Sigmoid colon (tissue), 7 donors: ENCODE data around the gene UROD. TPM values are rescaled to one million over a fixed set of nuclear protein-coding genes. Genes with fewer than 3 reads are reported as not detected.
"Not testable (repeated sequence)": the region's sequence is repeated elsewhere in the genome, so short reads cannot be mapped to it uniquely, and the experiment has no call there.

Experiments
- DNase-seq: peaks from one replicate; pipeline ENCODE4 v3.0.0-alpha.2; 2019
- H3K27ac ChIP-seq, 4 donors: fragments of 200-600 bp; sonication (generic); one replicate each; pipeline ENCODE4 v1.5.1; 2016 to 2019; ENCODE audit warnings: mild to moderate bottlenecking in 1 of 4
- H3K27me3 ChIP-seq, 3 donors: fragments of 200-600 bp; sonication (generic); one replicate each; pipeline ENCODE4 v1.5.1; 2019; ENCODE audit warnings: mild to moderate bottlenecking in 1 of 3
- H3K36me3 ChIP-seq, 4 donors: fragments of 200-600 bp; sonication (generic); one replicate each; pipeline ENCODE4 v1.5.1; 2016 to 2019
- H3K4me1 ChIP-seq, 4 donors: fragments of 200-600 bp; sonication (generic); one replicate each; pipeline ENCODE4 v1.5.1; 2017 to 2019
- H3K4me3 ChIP-seq, 4 donors: fragments of 200-600 bp; sonication (generic); one replicate each; pipeline ENCODE4 v1.5.1; 2017 to 2019; ENCODE audit warnings: mild to moderate bottlenecking in 2 of 4, moderate library complexity in 1 of 4
- H3K9me3 ChIP-seq, 4 donors: fragments of 200-600 bp in 3 of 4; sonication (generic) in 3 of 4; one replicate each; pipeline versions ENCODE4 v1.5.1 to v1.6.1; 2013 to 2019
- EP300 ChIP-seq, 4 donors: sonication (generic); formaldehyde crosslinking; IDR thresholded peaks; one replicate each; pipeline ENCODE4 v1.6.1; 2017; ENCODE audit warnings: antibody characterized with exemption in 4 of 4
- POLR2A ChIP-seq, 2 donors: fragments of 450-650 bp; IDR thresholded peaks; one replicate each; pipeline ENCODE4 v1.6.1; 2016; ENCODE audit warnings: antibody characterized with exemption in 2 of 2, mild to moderate bottlenecking in 2 of 2, moderate library complexity in 2 of 2
- POLR2AphosphoS5 ChIP-seq, 4 donors: sonication (generic); formaldehyde crosslinking; IDR thresholded peaks; one replicate each; pipeline ENCODE4 v1.6.1; 2017; ENCODE audit warnings: antibody characterized with exemption in 4 of 4
- WGBS, 2 donors: extraction: QIAGEN DNeasy Blood & Tissue Kit; methylation state at CpG; one replicate each; pipeline ENCODE4 v1.1.7; 2013; 5-methylcytosine and 5-hydroxymethylcytosine counted together
- intact Hi-C: fragments of 100-400 bp; cut with DNase I; formaldehyde crosslinking; loops from one replicate; pipeline ENCODE4 v1.15.1; 2023
- polyA plus RNA-seq, 3 donors: library from polyadenylated mRNA; stranded (reverse); fragments of 200-250 nt; gene quantifications; one replicate each; pipeline ENCODE4 v1.2.3, GENCODE V29; 2013
- total RNA-seq, 4 donors: library from RNA; depleted of rRNA; stranded (reverse); fragments of >200 nt; gene quantifications; one replicate each; pipeline ENCODE4 v1.1.0, GENCODE V29; 2016
- TF ChIP-seq, protein P1 (sequence below), 4 experiments: fragments of 450-650 bp in 3 of 4; fragments of 200-600 bp in 1 of 4; IDR thresholded peaks; one replicate each; pipeline ENCODE4 v1.5.1; 2016 to 2019; ENCODE audit warnings: antibody characterized with exemption in 4 of 4, mild to moderate bottlenecking in 3 of 4, moderate library complexity in 2 of 4
- donor health status: healthy with polysubstance abuse.
- donor health status: Bipolar disorder and iron deficiency.
- donor health status: healthy.

Gene UROD
- total and polyA plus RNA-seq, 7 donors, result 58.5 to 99.2 (median 73.8) TPM

DNA sequence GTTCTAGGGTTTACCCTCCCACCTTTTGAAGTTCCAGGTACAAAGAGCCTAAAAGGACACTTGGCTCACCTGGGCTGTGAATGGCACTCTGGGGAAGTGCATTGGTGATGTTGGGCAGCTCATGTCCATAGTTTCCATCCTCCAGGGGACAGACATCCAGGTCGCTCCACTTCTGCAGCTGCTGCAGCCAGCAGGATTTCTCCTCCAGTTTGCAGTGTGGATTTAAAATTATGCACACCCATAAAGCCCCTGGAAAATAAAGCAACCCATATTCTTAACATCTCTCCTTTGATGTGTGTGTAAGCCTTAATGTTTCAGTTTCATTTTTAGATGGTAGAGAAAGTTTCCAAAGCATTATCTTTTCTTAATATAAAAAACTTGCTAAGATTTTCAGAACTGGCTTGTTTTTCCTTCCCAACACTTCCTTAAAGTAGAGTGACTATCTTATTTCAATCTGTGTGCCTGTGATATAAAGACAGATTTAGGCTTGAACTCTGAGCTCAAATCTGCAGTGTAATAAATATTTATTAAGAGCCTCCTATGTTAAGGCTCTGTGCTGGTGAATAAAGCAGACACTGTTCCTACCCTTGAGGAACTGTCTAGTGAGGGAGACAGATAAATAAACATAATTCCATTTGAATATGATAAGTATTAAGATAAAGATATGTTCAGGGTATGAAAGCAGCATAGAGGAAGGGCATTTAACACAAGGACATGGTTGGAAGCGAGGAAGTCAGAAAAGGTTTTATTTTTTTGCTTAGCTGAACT lies 39.1 kb downstream of the UROD start:
- WGBS, 2 donors, result 54 to 68% methylated on average over 2 of the region's 2 CpGs
- intact Hi-C loops, result no loop called here
- no peaks in the 10 kb centered on the region for H3K27me3 ChIP-seq
- H3K9me3 ChIP-seq, result no peaks in the 10 kb centered on the region
- peaks cover 0 to 5% (median 0%) of the 10 kb centered on the region in 4 donors for H3K36me3 ChIP-seq
- no peaks in the 10 kb centered on the region for H3K4me1 ChIP-seq
- no peak overlapping the region for H3K4me3 ChIP-seq
- no peak overlapping the region for H3K27ac ChIP-seq
- DNase-seq, result no peak
- no peak for TF ChIP-seq POLR2A (IDR thresholded peaks at IDR 0.05)

DNA sequence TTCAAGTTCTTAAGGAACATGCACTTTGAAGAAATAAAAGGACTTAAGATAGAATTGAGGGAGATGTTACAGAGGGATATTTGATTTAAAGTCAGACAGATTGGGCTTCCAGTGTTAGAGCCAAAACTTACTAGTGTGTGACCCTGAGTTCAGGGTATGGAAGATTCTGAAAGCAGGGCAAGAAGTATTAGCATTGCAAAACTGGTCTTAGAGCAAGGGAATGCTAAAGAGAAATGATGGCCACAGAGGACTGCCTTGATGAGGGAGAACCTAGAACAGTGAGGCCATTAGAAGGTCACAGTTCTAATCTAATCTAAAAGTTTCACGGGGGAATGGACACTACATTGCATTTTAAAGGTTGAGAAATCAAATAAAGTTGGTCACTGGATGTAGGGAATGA lies 45.5 kb downstream of the UROD start:
- TF ChIP-seq POLR2A (IDR thresholded peaks at IDR 0.05) (no peak), POLR2AphosphoS5 (IDR thresholded peaks at IDR 0.05) (no peak), EP300 (IDR thresholded peaks at IDR 0.05) (no peak)
- TF ChIP-seq, protein P1, sequence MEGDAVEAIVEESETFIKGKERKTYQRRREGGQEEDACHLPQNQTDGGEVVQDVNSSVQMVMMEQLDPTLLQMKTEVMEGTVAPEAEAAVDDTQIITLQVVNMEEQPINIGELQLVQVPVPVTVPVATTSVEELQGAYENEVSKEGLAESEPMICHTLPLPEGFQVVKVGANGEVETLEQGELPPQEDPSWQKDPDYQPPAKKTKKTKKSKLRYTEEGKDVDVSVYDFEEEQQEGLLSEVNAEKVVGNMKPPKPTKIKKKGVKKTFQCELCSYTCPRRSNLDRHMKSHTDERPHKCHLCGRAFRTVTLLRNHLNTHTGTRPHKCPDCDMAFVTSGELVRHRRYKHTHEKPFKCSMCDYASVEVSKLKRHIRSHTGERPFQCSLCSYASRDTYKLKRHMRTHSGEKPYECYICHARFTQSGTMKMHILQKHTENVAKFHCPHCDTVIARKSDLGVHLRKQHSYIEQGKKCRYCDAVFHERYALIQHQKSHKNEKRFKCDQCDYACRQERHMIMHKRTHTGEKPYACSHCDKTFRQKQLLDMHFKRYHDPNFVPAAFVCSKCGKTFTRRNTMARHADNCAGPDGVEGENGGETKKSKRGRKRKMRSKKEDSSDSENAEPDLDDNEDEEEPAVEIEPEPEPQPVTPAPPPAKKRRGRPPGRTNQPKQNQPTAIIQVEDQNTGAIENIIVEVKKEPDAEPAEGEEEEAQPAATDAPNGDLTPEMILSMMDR (IDR thresholded peaks at IDR 0.05), result no peak
- peaks cover 0 to 21% (median 1%) of the 10 kb centered on the region in 4 donors for H3K36me3 ChIP-seq
- no peaks in the 10 kb centered on the region for H3K9me3 ChIP-seq
- intact Hi-C loops, result no loop called here
- WGBS, 2 donors, result 88 to 92% methylated on average over 1 of the region's 1 CpG
- no peak for DNase-seq
- H3K4me1 ChIP-seq, result no peaks in the 10 kb centered on the region
- no peak overlapping the region for H3K4me3 ChIP-seq
- H3K27me3 ChIP-seq, result no peaks in the 10 kb centered on the region
- no peak overlapping the region for H3K27ac ChIP-seq

DNA sequence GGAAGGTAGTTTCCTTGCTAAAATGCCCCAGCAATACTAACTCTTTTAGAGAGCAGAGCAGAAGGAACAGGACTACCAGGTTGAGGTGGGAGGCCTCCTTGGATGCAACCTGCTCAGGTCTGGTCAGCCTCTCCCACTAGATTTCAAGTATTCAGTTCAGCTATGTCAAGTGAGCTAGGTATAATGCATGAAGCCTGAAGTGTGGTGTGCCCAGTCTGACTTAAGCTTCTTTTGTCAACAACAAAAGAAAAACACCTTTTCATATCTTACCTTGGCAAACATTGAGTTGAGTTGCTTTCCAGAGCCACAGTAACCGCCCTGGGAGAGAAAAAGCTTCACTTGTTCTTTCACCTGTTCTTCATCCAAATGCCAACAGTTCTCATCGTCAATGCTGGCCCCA lies 47.8 kb downstream of the UROD start:
- Histone ChIP-seq H3K9me3 (no peaks in the 10 kb centered on the region), H3K4me1 (no peaks in the 10 kb centered on the region), H3K4me3 (no peak overlapping the region), H3K36me3 (peaks cover 0 to 21% (median 1%) of the 10 kb centered on the region in 4 donors), H3K27me3 (no peaks in the 10 kb centered on the region), H3K27ac (no peak overlapping the region)
- TF ChIP-seq EP300 (IDR thresholded peaks at IDR 0.05), result no peak
- TF ChIP-seq, protein P1 (IDR thresholded peaks at IDR 0.05), result no peak
- TF ChIP-seq POLR2A (IDR thresholded peaks at IDR 0.05), result no peak
- no peak for TF ChIP-seq POLR2AphosphoS5 (IDR thresholded peaks at IDR 0.05)
- no peak for DNase-seq
- intact Hi-C loops, result no loop called here
- 32 to 76% methylated on average over 2 of the region's 2 CpGs for WGBS, 2 donors

DNA sequence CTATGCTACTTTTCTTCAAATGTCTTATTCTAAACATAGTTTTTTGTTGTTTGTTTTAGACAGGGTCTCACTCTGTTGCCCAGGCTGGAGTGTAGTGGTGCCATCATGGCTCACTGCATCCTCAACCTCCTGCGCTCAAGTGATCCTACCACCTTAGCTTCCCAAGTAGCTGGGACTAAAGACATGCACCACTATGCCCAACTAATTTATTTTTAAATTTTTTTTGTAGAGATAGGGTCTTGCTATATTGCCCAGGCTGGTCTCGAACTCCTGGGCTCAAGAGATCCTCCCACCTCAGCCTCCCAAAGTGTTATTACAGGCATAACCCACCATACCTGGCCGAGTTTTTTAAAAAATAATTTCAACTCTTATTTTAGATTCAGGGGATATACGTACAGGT lies 50.4 kb downstream of the UROD start:
- H3K27ac ChIP-seq, H3K4me1 ChIP-seq, H3K27me3 ChIP-seq, DNase-seq, intact Hi-C loops, H3K4me3 ChIP-seq, H3K9me3 ChIP-seq: not testable (repeated sequence)
- whole genome bisulfite sequencing, 2 donors, result 97 to 99% methylated on average over 4 of the region's 4 CpGs
- H3K36me3 ChIP-seq, result peaks cover 0 to 11% (median 1%) of the 10 kb centered on the region in 4 donors

DNA sequence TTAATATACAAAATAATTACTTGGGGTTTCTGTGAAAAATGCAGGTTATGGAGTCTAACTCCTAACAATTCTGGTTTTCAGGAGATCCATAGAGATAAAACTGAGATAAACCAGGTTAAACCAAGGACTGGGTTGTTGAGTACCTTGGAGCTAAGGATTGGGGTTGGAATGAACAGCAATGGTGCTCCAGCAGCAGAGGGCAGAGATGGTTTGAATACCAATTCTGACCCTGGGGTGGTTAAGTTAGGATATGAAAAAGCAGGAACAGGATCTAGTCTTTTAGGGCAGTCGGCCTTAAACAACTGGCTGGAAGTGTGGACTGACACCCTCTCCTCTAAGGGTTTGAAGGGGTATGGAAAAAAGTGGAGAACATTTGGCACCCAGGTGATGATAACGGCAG lies 53.0 kb downstream of the UROD start:
- DNase-seq, result no peak

More for the DNA sequence above, 53.0 kb downstream of the UROD start:
- Histone ChIP-seq H3K9me3 (no peaks in the 10 kb centered on the region), H3K27ac (no peak overlapping the region), H3K4me1 (no peaks in the 10 kb centered on the region), H3K27me3 (no peaks in the 10 kb centered on the region), H3K36me3 (no peaks in the 10 kb centered on the region), H3K4me3 (no peak overlapping the region)
- TF ChIP-seq POLR2AphosphoS5 (IDR thresholded peaks at IDR 0.05) (no peak), EP300 (IDR thresholded peaks at IDR 0.05) (no peak)
- intact Hi-C loops, result no loop called here
- 91 to 93% methylated on average over 2 of the region's 2 CpGs for WGBS, 2 donors

Other genes with a start within 250 kb of the UROD start
- gene RPS8, start 236.7 kb upstream of the UROD start, total RNA-seq, result 1,000 to 10,000 TPM; 2,554 to 3,717 (median 3,009) TPM
- gene RPS8, start 236.7 kb upstream of the UROD start, polyA plus RNA-seq, result 1,000 to 10,000 TPM; 1,996 to 3,223 (median 2,310) TPM
- gene BEST4, start 224.1 kb upstream of the UROD start, total RNA-seq, result 1 to 10 TPM in 1 of 4 donors, under 1 TPM in 1, not detected in 2; 0.33 to 1.1 TPM
- 10 to 100 TPM in 2 of 3 donors, 1 to 10 TPM in 1; 6.0 to 37.1 (median 10.2) TPM for gene BEST4, start 224.1 kb upstream of the UROD start, polyA plus RNA-seq
- gene PLK3, start 211.9 kb upstream of the UROD start, total RNA-seq, result 10 to 100 TPM in 2 of 4 donors, 1 to 10 TPM in 2; 8.2 to 28.1 (median 11.0) TPM
- 10 to 100 TPM in 2 of 3 donors, 1 to 10 TPM in 1; 7.2 to 12.1 (median 10.2) TPM for gene PLK3, start 211.9 kb upstream of the UROD start, polyA plus RNA-seq
- gene DYNLT4, start 204.9 kb upstream of the UROD start, total RNA-seq, result 1 to 10 TPM in 1 of 4 donors, not detected in 3; 1.1 TPM
- under 1 TPM in 1 of 3 donors, not detected in 2; 0.20 TPM for gene DYNLT4, start 204.9 kb upstream of the UROD start, polyA plus RNA-seq
- gene BTBD19, start 203.7 kb upstream of the UROD start, total RNA-seq, result 1 to 10 TPM; 2.7 to 9.4 (median 3.2) TPM
- gene BTBD19, start 203.7 kb upstream of the UROD start, polyA plus RNA-seq, result 1 to 10 TPM in 1 of 3 donors, under 1 TPM in 1, not detected in 1; 0.60 to 2.3 TPM
- gene PTCH2, start 169.0 kb upstream of the UROD start, total RNA-seq, result 1 to 10 TPM in 1 of 4 donors, under 1 TPM in 3; 0.36 to 2.8 (median 0.83) TPM
- gene PTCH2, start 169.0 kb upstream of the UROD start, polyA plus RNA-seq, result under 1 TPM in 1 of 3 donors, not detected in 2; 0.45 TPM
- gene EIF2B3, start 25.7 kb upstream of the UROD start, total RNA-seq, result 10 to 100 TPM; 15.1 to 33.2 (median 25.8) TPM
- gene EIF2B3, start 25.7 kb upstream of the UROD start, polyA plus RNA-seq, result 10 to 100 TPM in 1 of 3 donors, 1 to 10 TPM in 2; 7.8 to 16.1 (median 9.5) TPM
- 10 to 100 TPM; 23.9 to 45.7 (median 26.0) TPM for gene HECTD3, start 930 bp upstream of the UROD start, total RNA-seq
- 10 to 100 TPM; 56.5 to 74.2 (median 67.4) TPM for gene HECTD3, start 930 bp upstream of the UROD start, polyA plus RNA-seq
- gene ZSWIM5, start 194.4 kb downstream of the UROD start, total RNA-seq, result 1 to 10 TPM; 2.9 to 4.3 (median 3.3) TPM
- 1 to 10 TPM; 2.4 to 3.2 (median 2.5) TPM for gene ZSWIM5, start 194.4 kb downstream of the UROD start, polyA plus RNA-seq